OCI-LY7 (cell line): ENCODE measurements around the gene SF3A1. TPM values are rescaled to one million over a fixed set of nuclear protein-coding genes. Genes with fewer than 3 reads are reported as not detected.

Experiments
- BruUV-seq: library from RNA; stranded (reverse); fragments of 400-500 nt; replicated peaks from 2 replicates; lab custom pipeline; 2021; lab: Mats Ljungman, UMichigan
- CTCF ChIA-PET: fragments of 300-600 bp; sonication (Branson Sonifier 250); formaldehyde crosslinking; loops from one replicate; lab custom pipeline; 2022; ENCODE audit warnings: antibody characterized with exemption; ENCODE audit not compliant: unreplicated experiment; lab: Charles Lee
- POLR2A ChIA-PET: fragments of 300-600 bp; sonication (Branson Sonifier 250); formaldehyde crosslinking; loops from one replicate; lab custom pipeline; 2022; ENCODE audit warnings: antibody characterized with exemption; lab: Charles Lee
- DNase-seq: peaks from one replicate; pipeline ENCODE4 v3.0.0-alpha.2; 2015; ENCODE audit warnings: low spot score
- H2AFZ ChIP-seq: fragments of 200-600 bp; sonication (generic), shearing (Covaris generic); 2 replicates; pipeline ENCODE4 v1.6.1; 2014; ENCODE audit warnings: mild to moderate bottlenecking, antibody characterized with exemption, low read length, moderate library complexity
- H3K27ac ChIP-seq: fragments of 200-600 bp; sonication (generic); 2 replicates; pipeline ENCODE4 v1.5.1; 2014; ENCODE audit warnings: mixed run types, low read depth, mild to moderate bottlenecking, moderate library complexity, low read length, inconsistent platforms; ENCODE audit not compliant: poor library complexity, severe bottlenecking
- H3K36me3 ChIP-seq: fragments of 200-600 bp; sonication (generic); 2 replicates; pipeline ENCODE4 v1.6.1; 2014; ENCODE audit warnings: mild to moderate bottlenecking, antibody characterized with exemption, low read length, moderate library complexity, mixed read lengths; ENCODE audit not compliant: insufficient read depth
- H3K4me1 ChIP-seq: fragments of 200-600 bp; sonication (generic); 2 replicates; pipeline ENCODE4 v1.5.1; 2014; ENCODE audit warnings: mild to moderate bottlenecking, low read length; ENCODE audit not compliant: insufficient read depth, poor library complexity, severe bottlenecking
- H3K4me2 ChIP-seq: fragments of 200-600 bp; sonication (generic); 2 replicates; pipeline ENCODE4 v1.6.1; 2014; ENCODE audit warnings: mild to moderate bottlenecking, low read length
- H3K4me3 ChIP-seq: fragments of 200-600 bp; sonication (generic); 2 replicates; pipeline ENCODE4 v1.5.1; 2014; ENCODE audit warnings: mild to moderate bottlenecking, low read depth, low read length; ENCODE audit not compliant: poor library complexity, severe bottlenecking
- H3K79me2 ChIP-seq: fragments of 200-600 bp; sonication (generic); 2 replicates; pipeline ENCODE4 v1.6.1; 2016; ENCODE audit warnings: low read depth, mild to moderate bottlenecking, low read length, moderate library complexity, mixed read lengths; ENCODE audit not compliant: insufficient read depth
- H3K9me2 ChIP-seq: fragments of 200-600 bp; sonication (generic); 2 replicates; pipeline ENCODE4 v1.6.1; 2016; ENCODE audit warnings: mild to moderate bottlenecking, low read length, mixed read lengths; ENCODE audit not compliant: insufficient read depth
- H3K9me3 ChIP-seq: fragments of 200-600 bp; sonication (generic); 2 replicates; pipeline ENCODE4 v1.6.1; 2014; ENCODE audit warnings: mild to moderate bottlenecking, mixed run types, low read length, mixed read lengths
- H4K20me1 ChIP-seq: fragments of 200-600 bp; sonication (generic); 2 replicates; pipeline ENCODE4 v1.6.1; 2014; ENCODE audit warnings: mild to moderate bottlenecking, antibody characterized with exemption, low read length, moderate library complexity, mixed read lengths; ENCODE audit not compliant: insufficient read depth
- EZH2phosphoT487 ChIP-seq: fragments of 200-600 bp; sonication (generic); IDR thresholded peaks from 2 replicates; pipeline ENCODE4 v1.6.1; 2018; ENCODE audit warnings: low read depth, borderline replicate concordance, mild to moderate bottlenecking, mixed run types, antibody characterized with exemption, low read length, moderate library complexity, mixed read lengths
- intact Hi-C: fragments of 100-400 bp; cut with micrococcal nuclease; formaldehyde crosslinking; loops from one replicate; pipeline ENCODE4 v1.10.0; 2022; ENCODE audit not compliant: unreplicated experiment
- total RNA-seq, 2 experiments: library from RNA; depleted of rRNA in 1 of 2; stranded (reverse); fragments of >200 nt in 1 of 2; shearing (Covaris generic) in 1 of 2; gene quantifications; 2 replicates each; pipeline ENCODE4 v1.2.3, GENCODE V29; 2014 to 2022
- TF ChIP-seq, protein P1 (sequence below): fragments of 200-600 bp; sonication (generic); conservative IDR thresholded peaks from 2 replicates; pipeline ENCODE4 v1.5.1; 2014; ENCODE audit warnings: mild to moderate bottlenecking, antibody characterized with exemption, low read length, moderate library complexity, mixed read lengths

The SF3A1 gene
- total RNA-seq, 2 experiments from 2014 or later = 71.8 to 200 TPM

DNA sequence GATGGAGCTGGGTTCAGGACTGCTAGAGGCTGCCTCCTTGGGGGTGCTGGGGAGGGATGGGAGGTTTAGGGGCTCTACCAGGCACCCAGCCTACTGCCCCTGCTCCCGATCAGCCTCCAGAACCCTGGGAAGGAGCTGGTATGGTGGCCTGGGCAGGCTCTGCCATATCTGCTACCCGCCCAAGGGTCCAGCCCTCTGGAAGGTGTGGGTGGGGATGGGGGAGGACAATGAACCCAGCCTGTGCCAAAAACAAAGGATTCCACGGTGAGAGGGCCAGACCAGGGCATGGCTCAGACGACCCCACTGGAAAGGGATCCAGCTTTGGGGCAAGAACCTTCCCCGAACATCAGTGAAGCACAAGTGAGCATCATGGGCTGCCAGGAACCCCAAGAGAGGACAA is 70.4 kb downstream of the SF3A1 start:
- POLR2A ChIA-PET = interaction anchor here (0.6 kb wide), 1 partner anchor 16 kb away, joined by 4 read pairs; no protein-coding TSS in a partner anchor
- no peaks in the 10 kb centered on the region for H3K9me2 ChIP-seq
- CTCF ChIA-PET = interaction anchor here (0.7 kb wide), 1 partner anchor 70 kb away, joined by 3 read pairs; the partner anchor contains the start of genes CCDC157 and SF3A1
- H4K20me1 ChIP-seq = no peaks in the 10 kb centered on the region
- BruUV-seq = no TSS peak
- H3K9me3 ChIP-seq = no peaks in the 10 kb centered on the region
- H3K4me1 ChIP-seq = peaks cover 29% of the 10 kb centered on the region
- H3K27ac ChIP-seq = no peak overlapping the region
- H3K4me2 ChIP-seq = no peak overlapping the region
- no peak for TF ChIP-seq EZH2phosphoT487
- TF ChIP-seq, protein P1, sequence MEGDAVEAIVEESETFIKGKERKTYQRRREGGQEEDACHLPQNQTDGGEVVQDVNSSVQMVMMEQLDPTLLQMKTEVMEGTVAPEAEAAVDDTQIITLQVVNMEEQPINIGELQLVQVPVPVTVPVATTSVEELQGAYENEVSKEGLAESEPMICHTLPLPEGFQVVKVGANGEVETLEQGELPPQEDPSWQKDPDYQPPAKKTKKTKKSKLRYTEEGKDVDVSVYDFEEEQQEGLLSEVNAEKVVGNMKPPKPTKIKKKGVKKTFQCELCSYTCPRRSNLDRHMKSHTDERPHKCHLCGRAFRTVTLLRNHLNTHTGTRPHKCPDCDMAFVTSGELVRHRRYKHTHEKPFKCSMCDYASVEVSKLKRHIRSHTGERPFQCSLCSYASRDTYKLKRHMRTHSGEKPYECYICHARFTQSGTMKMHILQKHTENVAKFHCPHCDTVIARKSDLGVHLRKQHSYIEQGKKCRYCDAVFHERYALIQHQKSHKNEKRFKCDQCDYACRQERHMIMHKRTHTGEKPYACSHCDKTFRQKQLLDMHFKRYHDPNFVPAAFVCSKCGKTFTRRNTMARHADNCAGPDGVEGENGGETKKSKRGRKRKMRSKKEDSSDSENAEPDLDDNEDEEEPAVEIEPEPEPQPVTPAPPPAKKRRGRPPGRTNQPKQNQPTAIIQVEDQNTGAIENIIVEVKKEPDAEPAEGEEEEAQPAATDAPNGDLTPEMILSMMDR = no peak
- intact Hi-C loops = loop anchor here (10.0 kb wide), 1 partner anchor 198 kb away; no protein-coding TSS in a partner anchor
- no peak overlapping the region for H3K4me3 ChIP-seq
- H2AFZ ChIP-seq = no peak overlapping the region
- no peak for DNase-seq
- no peaks in the 10 kb centered on the region for H3K79me2 ChIP-seq
- H3K36me3 ChIP-seq = 0 out of 2 replicates have a peak, but pooled peaks cover 2% of the 10 kb centered on the region

- BruUV-seq = no TSS peak
- Histone ChIP-seq H3K4me3 (no peak overlapping the region), H3K36me3 (no peaks in the 10 kb centered on the region), H3K4me2 (no peak overlapping the region), H3K9me2 (no peaks in the 10 kb centered on the region), H3K4me1 (peaks cover 24% of the 10 kb centered on the region), H4K20me1 (no peaks in the 10 kb centered on the region), H2AFZ (no peak overlapping the region), H3K79me2 (no peaks in the 10 kb centered on the region), H3K9me3 (no peaks in the 10 kb centered on the region), H3K27ac (no peak overlapping the region)
- TF ChIP-seq EZH2phosphoT487 = no peak
- TF ChIP-seq, protein P1 = no peak
- ChIA-PET CTCF (interaction anchor here (0.6 to 0.7 kb wide), 2 partner anchors 71 to 105 kb away, joined by 3 to 4 read pairs; partner anchors contain the start of genes CCDC157 and SF3A1), POLR2A (interaction anchor here (0.6 kb wide), 1 partner anchor 16 kb away, joined by 4 read pairs; no protein-coding TSS in a partner anchor)
- intact Hi-C loops = loop anchor here (10.0 kb wide), 1 partner anchor 199 kb away; no protein-coding TSS in a partner anchor
- no peak for DNase-seq
Observed at GRCh38 chr22:30285846-30286200, 70.9 kb downstream of the SF3A1 start.

DNA sequence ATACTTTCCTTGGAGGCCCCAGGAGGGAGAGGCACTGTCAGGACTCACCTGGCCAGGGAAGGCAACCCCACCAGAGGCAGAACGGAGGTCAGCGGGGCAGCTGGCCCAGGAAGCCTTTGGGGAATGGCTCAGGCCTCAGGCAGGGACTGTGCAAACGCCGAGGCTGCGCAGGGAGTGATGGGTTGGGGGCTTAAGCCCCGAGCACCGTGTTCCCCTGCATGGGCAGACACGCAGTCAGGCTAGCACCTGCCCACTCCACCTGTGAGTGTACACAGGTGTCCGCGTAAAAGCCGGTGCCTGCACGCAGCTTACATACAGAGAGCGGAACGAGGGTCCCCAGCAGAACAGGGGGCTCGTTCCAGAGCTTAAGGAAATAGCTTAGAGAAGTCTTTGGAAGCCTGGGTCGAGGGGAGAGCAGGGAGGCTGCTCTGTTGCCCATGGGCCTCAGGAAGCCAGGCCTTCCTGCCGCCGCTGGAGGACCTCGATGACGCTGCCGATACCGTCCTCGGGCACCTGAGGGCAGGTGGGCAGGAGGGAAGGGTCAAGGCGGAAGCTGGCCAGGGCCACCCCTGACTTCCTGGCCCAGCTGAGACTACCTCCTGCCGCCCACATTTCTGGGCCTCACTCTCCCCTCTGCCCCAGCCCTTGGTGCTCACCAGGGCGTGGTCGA is 71.4 kb downstream of the SF3A1 start:
- peaks cover 19% of the 10 kb centered on the region for H3K4me1 ChIP-seq

More for the DNA sequence above, 71.4 kb downstream of the SF3A1 start:
- no peaks in the 10 kb centered on the region for H3K9me3 ChIP-seq
- H3K36me3 ChIP-seq = no peaks in the 10 kb centered on the region
- H3K79me2 ChIP-seq = no peaks in the 10 kb centered on the region
- BruUV-seq = no TSS peak
- H3K27ac ChIP-seq = no peak overlapping the region
- H3K9me2 ChIP-seq = no peaks in the 10 kb centered on the region
- H2AFZ ChIP-seq = no peak overlapping the region
- H4K20me1 ChIP-seq = no peaks in the 10 kb centered on the region
- DNase-seq = no peak
- intact Hi-C loops = loop anchor here (10.0 kb wide), 1 partner anchor 199 kb away; no protein-coding TSS in a partner anchor
- no peak overlapping the region for H3K4me3 ChIP-seq
- H3K4me2 ChIP-seq = no peak overlapping the region
- ChIA-PET POLR2A (no interaction called here), CTCF (interaction anchor here (0.6 kb wide), 1 partner anchor 105 kb away, joined by 4 read pairs; no protein-coding TSS in a partner anchor)
- TF ChIP-seq, protein P1 = no peak
- no peak for TF ChIP-seq EZH2phosphoT487
